Measurements from ENCODE around the gene CD209.

GRCh38 chr19:7759156-7759555 lies 11.8 kb upstream of the CD209 start:
- no peak for TF ChIP-seq CTCF (conservative IDR thresholded peaks at IDR 0.05; ENCODE audit: low read depth, low read length)
- TF ChIP-seq EZH2 (IDR thresholded peaks at IDR 0.05; ENCODE audit: borderline replicate concordance, low read depth, low read length, poor library complexity, severe bottlenecking): no peak

Data from A673 (cell line).